ENCODE measurements around the gene IDI2. TPM values are rescaled to one million over a fixed set of nuclear protein-coding genes. Genes with fewer than 3 reads are reported as not detected.

IDI2 gene
- total RNA-seq, 4 donors from 2014 or later = not detected

DNA sequence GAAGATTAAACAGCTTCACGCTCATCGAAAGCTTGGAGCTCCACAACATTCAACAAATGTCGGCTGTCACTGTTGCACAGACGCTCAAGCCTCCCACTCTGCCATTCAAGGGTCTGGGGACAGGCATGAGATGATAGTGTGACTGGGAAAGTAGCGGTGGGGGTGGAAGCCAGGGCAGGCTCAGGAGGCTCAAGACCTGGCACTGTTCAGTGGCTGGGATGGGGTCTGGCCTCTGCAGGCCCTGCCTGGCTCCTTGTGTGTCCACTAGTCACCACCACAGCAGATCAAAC, 50.9 kb downstream of the IDI2 start:
- H3K27ac ChIP-seq = peak overlapping the region in 2 of 3 donors; percentile 25 to 42
- 42 to 60% methylated on average over 5 of the region's 5 CpGs for WGBS, 2 donors
- intact Hi-C loops (cut with DNase I) = no loop called here

GRCh38 chr10:974038-974784, 51.4 kb downstream of the IDI2 start:
- H3K36me3 ChIP-seq = no peaks in the 10 kb centered on the region
- H3K27ac ChIP-seq = peak overlapping the region in 2 of 3 donors; percentile 25 to 42
- TF ChIP-seq POLR2A (IDR thresholded peaks at IDR 0.05) = no peak
- TF ChIP-seq, protein P1, sequence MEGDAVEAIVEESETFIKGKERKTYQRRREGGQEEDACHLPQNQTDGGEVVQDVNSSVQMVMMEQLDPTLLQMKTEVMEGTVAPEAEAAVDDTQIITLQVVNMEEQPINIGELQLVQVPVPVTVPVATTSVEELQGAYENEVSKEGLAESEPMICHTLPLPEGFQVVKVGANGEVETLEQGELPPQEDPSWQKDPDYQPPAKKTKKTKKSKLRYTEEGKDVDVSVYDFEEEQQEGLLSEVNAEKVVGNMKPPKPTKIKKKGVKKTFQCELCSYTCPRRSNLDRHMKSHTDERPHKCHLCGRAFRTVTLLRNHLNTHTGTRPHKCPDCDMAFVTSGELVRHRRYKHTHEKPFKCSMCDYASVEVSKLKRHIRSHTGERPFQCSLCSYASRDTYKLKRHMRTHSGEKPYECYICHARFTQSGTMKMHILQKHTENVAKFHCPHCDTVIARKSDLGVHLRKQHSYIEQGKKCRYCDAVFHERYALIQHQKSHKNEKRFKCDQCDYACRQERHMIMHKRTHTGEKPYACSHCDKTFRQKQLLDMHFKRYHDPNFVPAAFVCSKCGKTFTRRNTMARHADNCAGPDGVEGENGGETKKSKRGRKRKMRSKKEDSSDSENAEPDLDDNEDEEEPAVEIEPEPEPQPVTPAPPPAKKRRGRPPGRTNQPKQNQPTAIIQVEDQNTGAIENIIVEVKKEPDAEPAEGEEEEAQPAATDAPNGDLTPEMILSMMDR (IDR thresholded peaks at IDR 0.05) = no peak
- H3K27me3 ChIP-seq = no peaks in the 10 kb centered on the region
- intact Hi-C loops (cut with DNase I) = no loop called here
- no peak overlapping the region for H3K4me3 ChIP-seq (replicated peaks in 1 of 3)
- H3K4me1 ChIP-seq = peaks cover 46 to 56% of the 10 kb centered on the region in 2 donors
- H3K9me3 ChIP-seq = no peaks in the 10 kb centered on the region
- WGBS, 2 donors = 67 to 68% methylated on average over 14 to 20 of the region's 20 CpGs
- peak; percentile 10 to 35 for DNase-seq

More for the DNA sequence above, 50.9 kb downstream of the IDI2 start:
- TF ChIP-seq, protein P1 (IDR thresholded peaks at IDR 0.05) = no peak
- TF ChIP-seq POLR2A (IDR thresholded peaks at IDR 0.05) = no peak
- DNase-seq = peak; percentile 29 to 44
- Histone ChIP-seq H3K4me3 (replicated peaks in 1 of 3) (no peak overlapping the region), H3K27me3 (no peaks in the 10 kb centered on the region), H3K4me1 (peaks cover 40 to 51% of the 10 kb centered on the region in 2 donors), H3K36me3 (no peaks in the 10 kb centered on the region), H3K9me3 (no peaks in the 10 kb centered on the region)

- TF ChIP-seq POLR2A (IDR thresholded peaks at IDR 0.05) = peak in 1 of 2 donors; percentile 9
- TF ChIP-seq, protein P1 (IDR thresholded peaks at IDR 0.05) = no peak
- peak overlapping the region in 1 of 3 donors; percentile 69 for H3K27ac ChIP-seq
- H3K9me3 ChIP-seq = no peaks in the 10 kb centered on the region
- peaks cover 47 to 58% of the 10 kb centered on the region in 2 donors for H3K4me1 ChIP-seq
- no peaks in the 10 kb centered on the region for H3K36me3 ChIP-seq
- peak; percentile 13 to 53 for DNase-seq
- WGBS, 2 donors = 60 to 81% methylated on average over 8 of the region's 8 CpGs
- intact Hi-C loops (cut with DNase I) = no loop called here
- no peaks in the 10 kb centered on the region for H3K27me3 ChIP-seq
- no peak overlapping the region for H3K4me3 ChIP-seq (replicated peaks in 1 of 3)
These were observed 52.9 kb downstream of the IDI2 start for GRCh38 chr10:972763-973162.

DNA sequence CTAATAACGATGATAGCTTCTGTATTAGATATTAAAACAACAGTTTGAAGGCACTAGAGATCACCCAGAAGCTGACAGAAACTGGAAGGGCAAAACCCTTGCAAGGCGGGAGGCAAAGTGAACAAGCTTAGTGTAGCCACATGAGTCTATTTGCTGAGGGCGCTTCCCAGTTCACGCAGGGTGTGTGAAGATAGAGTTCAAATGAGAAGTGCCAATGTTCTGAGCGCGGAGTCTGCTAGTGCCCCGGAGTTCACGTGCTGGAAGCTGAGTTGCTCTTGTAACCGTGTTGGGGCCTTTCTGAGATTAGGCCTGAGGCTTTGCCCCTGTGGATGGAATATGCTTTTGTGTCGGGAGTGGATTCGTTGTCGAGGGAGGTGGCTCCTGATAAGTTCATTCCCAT, 54.0 kb downstream of the IDI2 start:
- no peaks in the 10 kb centered on the region for H3K9me3 ChIP-seq
- DNase-seq = peak; percentile 17 to 33
- no peaks in the 10 kb centered on the region for H3K27me3 ChIP-seq
- intact Hi-C loops (cut with DNase I) = no loop called here
- TF ChIP-seq, protein P1 (IDR thresholded peaks at IDR 0.05) = no peak
- TF ChIP-seq POLR2A (IDR thresholded peaks at IDR 0.05) = no peak
- no peak overlapping the region for H3K4me3 ChIP-seq (replicated peaks in 1 of 3)
- H3K36me3 ChIP-seq = no peaks in the 10 kb centered on the region
- peak overlapping the region; percentile 61 to 85 (median 69) for H3K27ac ChIP-seq
- H3K4me1 ChIP-seq = peaks cover 47 to 58% of the 10 kb centered on the region in 2 donors
- 81 to 82% methylated on average over 12 of the region's 12 CpGs for WGBS, 2 donors

- WGBS, 2 donors = 62 to 77% methylated on average over 4 of the region's 4 CpGs
- TF ChIP-seq POLR2A (IDR thresholded peaks at IDR 0.05) = no peak
- TF ChIP-seq, protein P1 (IDR thresholded peaks at IDR 0.05) = no peak
- H3K36me3 ChIP-seq = no peaks in the 10 kb centered on the region
- intact Hi-C loops (cut with DNase I) = no loop called here
- peak overlapping the region; percentile 61 to 85 (median 69) for H3K27ac ChIP-seq
- no peak overlapping the region for H3K4me3 ChIP-seq (replicated peaks in 1 of 3)
- peaks cover 47 to 58% of the 10 kb centered on the region in 2 donors for H3K4me1 ChIP-seq
- no peaks in the 10 kb centered on the region for H3K27me3 ChIP-seq
- no peak for DNase-seq
- H3K9me3 ChIP-seq = no peaks in the 10 kb centered on the region
These were observed 54.5 kb downstream of the IDI2 start for GRCh38 chr10:971150-971542.

All from thyroid gland (tissue), 4 donors.